GM10248 (cell line): ENCODE data around the gene MTMR10.

Source experiments
- CTCF ChIA-PET: fragments of 300-600 bp; sonication (Branson Sonifier 250); formaldehyde crosslinking; extraction: SDS; loops from one replicate; lab custom pipeline; 2021; ENCODE audit warnings: antibody characterized with exemption; lab: Yijun Ruan, JAX
- POLR2A ChIA-PET: fragments of 350-650 bp; sonication (Branson Sonifier 250); formaldehyde crosslinking; extraction: SDS; loops from one replicate; lab custom pipeline; 2020; ENCODE audit warnings: antibody characterized with exemption; lab: Yijun Ruan, JAX
- DNase-seq: peaks from one replicate; pipeline ENCODE4 v3.0.0; 2012; ENCODE audit errors: extremely low spot score
- TF ChIP-seq, protein P1 (sequence below): IDR thresholded peaks from 2 replicates; pipeline ENCODE4 v1.5.1; 2012; ENCODE audit warnings: mild to moderate bottlenecking, low read depth; ENCODE audit errors: extremely low read depth, missing control alignments, control extremely low read depth

The MTMR10 gene

GRCh38 chr15:30921781-30922479 lies 69.5 kb downstream of the MTMR10 start:
- no peak for DNase-seq
- ChIA-PET CTCF (no interaction called here), POLR2A (interaction anchor here (0.8 kb wide), 1 partner anchor 10 kb away, joined by 6 read pairs; no protein-coding TSS in a partner anchor)
- TF ChIP-seq, protein P1, sequence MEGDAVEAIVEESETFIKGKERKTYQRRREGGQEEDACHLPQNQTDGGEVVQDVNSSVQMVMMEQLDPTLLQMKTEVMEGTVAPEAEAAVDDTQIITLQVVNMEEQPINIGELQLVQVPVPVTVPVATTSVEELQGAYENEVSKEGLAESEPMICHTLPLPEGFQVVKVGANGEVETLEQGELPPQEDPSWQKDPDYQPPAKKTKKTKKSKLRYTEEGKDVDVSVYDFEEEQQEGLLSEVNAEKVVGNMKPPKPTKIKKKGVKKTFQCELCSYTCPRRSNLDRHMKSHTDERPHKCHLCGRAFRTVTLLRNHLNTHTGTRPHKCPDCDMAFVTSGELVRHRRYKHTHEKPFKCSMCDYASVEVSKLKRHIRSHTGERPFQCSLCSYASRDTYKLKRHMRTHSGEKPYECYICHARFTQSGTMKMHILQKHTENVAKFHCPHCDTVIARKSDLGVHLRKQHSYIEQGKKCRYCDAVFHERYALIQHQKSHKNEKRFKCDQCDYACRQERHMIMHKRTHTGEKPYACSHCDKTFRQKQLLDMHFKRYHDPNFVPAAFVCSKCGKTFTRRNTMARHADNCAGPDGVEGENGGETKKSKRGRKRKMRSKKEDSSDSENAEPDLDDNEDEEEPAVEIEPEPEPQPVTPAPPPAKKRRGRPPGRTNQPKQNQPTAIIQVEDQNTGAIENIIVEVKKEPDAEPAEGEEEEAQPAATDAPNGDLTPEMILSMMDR, result no peak

- no peak for DNase-seq
- ChIA-PET POLR2A (interaction anchor here (0.8 kb wide), 1 partner anchor 11 kb away, joined by 6 read pairs; no protein-coding TSS in a partner anchor), CTCF (interaction anchor here (1.3 kb wide), 1 partner anchor 8 kb away, joined by 3 read pairs; no protein-coding TSS in a partner anchor)
- TF ChIP-seq, protein P1, result no peak
These were observed 70.3 kb downstream of the MTMR10 start for GRCh38 chr15:30921106-30921505.

DNA sequence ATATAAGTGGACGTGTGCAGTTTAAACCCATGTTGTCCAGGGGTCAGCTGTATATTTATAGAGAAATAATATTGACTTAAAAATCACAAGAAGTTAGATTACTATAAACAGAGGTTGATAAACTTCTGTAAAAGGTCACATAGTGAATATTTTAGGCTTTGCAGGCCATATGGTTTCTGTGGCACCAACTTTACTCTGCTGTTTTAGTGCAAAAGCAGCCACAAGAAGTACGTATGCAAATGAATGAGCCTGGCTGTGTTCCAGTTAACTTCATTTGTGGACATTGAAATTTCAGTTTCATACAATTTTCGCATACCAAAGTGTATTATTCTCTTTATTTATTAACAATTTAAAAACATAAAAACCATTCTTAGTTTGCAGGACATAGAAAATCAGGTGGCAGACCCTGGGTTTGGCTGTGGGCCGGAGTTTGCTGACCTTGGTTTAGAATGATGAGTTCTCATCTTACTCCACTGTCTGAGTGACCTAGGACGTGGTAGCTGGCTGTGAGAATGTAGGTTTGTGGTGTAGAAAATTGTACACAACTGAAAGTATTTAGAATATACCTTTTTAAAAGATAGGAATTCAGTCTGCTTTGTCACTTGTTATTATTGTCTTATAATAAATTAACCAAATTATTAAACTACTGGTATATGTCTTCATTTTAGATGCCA lies 71.4 kb downstream of the MTMR10 start:
- DNase-seq, result no peak
- ChIA-PET POLR2A (interaction anchor here (0.6 kb wide), 1 partner anchor 12 kb away, joined by 3 read pairs; no protein-coding TSS in a partner anchor), CTCF (interaction anchor here (1.3 to 1.4 kb wide), 2 partner anchors 9 to 48 kb away, joined by 3 read pairs; no protein-coding TSS in a partner anchor)
- TF ChIP-seq, protein P1, result no peak

DNA sequence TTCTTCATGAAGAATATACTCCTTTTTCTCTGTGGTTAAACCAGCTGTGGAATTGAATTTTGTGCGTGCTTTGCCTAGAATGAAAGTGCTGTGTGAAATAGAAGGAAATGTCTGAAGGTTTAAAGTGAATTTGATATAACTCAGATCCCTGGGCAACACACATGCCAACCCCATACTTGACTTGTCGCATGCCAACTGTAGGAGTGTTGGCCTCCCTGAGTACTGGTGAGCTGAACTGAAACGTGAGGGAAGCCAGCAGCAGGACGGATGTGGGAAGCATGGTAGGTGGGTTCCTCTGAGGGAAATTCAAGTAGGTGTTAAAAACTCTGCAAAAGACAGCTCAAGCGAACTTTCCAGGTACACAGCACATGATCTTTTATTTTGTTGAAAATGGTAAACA lies 73.1 kb downstream of the MTMR10 start:
- ChIA-PET CTCF (interaction anchor here (1.4 to 2.3 kb wide), 4 partner anchors 13 to 211 kb away, joined by 3 to 7 read pairs (median 4); no protein-coding TSS in a partner anchor), POLR2A (no interaction called here)
- TF ChIP-seq, protein P1, result no peak
- DNase-seq, result no peak

DNA sequence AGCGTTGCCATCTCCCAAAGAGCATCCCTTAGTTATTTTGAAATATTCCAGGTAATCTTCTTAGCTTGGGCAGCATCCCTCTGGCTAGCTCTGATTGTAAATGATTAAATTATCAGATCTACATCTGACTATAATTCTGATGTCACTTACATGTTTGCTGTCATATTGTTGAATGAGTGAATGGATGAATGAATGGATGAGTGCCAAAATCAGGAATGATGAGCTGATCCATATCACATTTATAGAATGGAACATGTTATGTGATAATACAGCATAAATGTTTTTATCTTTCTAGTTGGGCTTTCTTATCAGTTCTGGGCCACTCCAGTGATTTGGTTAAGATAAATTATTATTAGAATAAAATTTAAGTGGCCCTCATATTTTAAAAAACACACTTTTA lies 73.8 kb downstream of the MTMR10 start:
- POLR2A ChIA-PET, result no interaction called here
- CTCF ChIA-PET, result interaction anchor here (0.9 to 2.3 kb wide), 5 partner anchors 10 to 256 kb away, joined by 3 to 7 read pairs (median 4); no protein-coding TSS in a partner anchor
- TF ChIP-seq, protein P1, result no peak
- DNase-seq, result no peak

DNA sequence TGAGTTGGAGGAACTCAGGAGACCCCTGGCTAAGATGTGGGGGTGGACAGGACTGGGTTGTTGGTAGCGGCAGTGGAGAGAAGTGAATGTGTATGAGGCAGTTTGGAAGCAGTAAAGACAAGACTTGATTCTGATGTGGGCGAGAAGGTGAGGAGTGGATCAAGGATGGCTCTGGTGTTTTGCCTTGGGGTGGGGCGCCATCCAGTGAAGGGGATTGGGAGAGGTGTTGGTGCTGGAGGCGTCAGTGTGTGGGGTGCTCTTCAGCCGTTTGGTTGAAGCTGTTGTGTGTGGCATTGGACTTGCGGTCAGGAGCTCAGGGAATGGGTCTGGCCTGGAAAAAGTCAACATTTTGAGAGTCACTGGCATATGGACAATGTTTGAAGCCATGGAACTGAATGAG lies 74.4 kb downstream of the MTMR10 start:
- ChIA-PET POLR2A (no interaction called here), CTCF (interaction anchor here (0.9 to 2.3 kb wide), 5 partner anchors 9 to 255 kb away, joined by 3 to 7 read pairs (median 4); no protein-coding TSS in a partner anchor)
- TF ChIP-seq, protein P1, result no peak
- DNase-seq, result no peak
